IMR-90 (cell line): ENCODE measurements around the gene LYSMD4. TPM values are rescaled to one million over a fixed set of nuclear protein-coding genes. Genes with fewer than 3 reads are reported as not detected.

Source experiments
- ELK1 ChIP-seq: fragments of 150-350 bp; IDR thresholded peaks from 2 replicates; pipeline ENCODE4 v1.6.1; 2016; ENCODE audit warnings: low read depth, mild to moderate bottlenecking, low read length, moderate library complexity, borderline replicate concordance
- polyA plus RNA-seq, 3 experiments: library from polyadenylated mRNA; depleted of rRNA; stranded (reverse); fragments of >200 nt; gene quantifications; 2 replicates each; pipeline ENCODE4 v1.2.3, GENCODE V29; 2012; ENCODE audit warnings: low replicate concordance in 1 of 3
- total RNA-seq: library from RNA; depleted of rRNA; stranded (reverse); fragments of >200 nt; gene quantifications from 2 replicates; pipeline ENCODE4 v1.2.3, GENCODE V29; 2012
- TF ChIP-seq, protein P1 (sequence below): conservative IDR thresholded peaks from 2 replicates; pipeline ENCODE4 v1.5.1; 2012; ENCODE audit warnings: mild to moderate bottlenecking, low read depth, low read length, improper control_type of control experiment

The LYSMD4 gene
- total and polyA plus RNA-seq, 2 of the 4 experiments (the other 2 are of a cell fraction): 4.5 to 5.0 TPM

DNA sequence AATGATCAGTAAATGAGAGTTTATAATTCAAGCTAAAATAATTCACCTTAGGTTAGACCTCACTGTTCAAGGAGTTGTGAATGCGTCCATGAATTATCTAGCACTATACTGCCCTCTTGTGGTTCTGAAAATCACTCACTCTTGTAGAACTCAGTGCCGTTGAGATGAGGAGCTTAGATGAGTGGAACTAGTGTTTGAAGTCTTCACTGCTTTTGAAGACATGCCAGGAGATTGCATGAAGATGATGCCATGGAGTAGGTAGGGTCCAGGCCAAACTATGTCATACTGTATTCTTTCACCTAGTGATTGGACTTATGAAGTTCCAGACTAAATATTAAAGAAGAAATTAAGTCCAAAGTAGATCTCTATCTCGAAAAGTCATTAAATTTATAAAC lies 28.8 kb downstream of the LYSMD4 start (continued):
- TF ChIP-seq, protein P1, sequence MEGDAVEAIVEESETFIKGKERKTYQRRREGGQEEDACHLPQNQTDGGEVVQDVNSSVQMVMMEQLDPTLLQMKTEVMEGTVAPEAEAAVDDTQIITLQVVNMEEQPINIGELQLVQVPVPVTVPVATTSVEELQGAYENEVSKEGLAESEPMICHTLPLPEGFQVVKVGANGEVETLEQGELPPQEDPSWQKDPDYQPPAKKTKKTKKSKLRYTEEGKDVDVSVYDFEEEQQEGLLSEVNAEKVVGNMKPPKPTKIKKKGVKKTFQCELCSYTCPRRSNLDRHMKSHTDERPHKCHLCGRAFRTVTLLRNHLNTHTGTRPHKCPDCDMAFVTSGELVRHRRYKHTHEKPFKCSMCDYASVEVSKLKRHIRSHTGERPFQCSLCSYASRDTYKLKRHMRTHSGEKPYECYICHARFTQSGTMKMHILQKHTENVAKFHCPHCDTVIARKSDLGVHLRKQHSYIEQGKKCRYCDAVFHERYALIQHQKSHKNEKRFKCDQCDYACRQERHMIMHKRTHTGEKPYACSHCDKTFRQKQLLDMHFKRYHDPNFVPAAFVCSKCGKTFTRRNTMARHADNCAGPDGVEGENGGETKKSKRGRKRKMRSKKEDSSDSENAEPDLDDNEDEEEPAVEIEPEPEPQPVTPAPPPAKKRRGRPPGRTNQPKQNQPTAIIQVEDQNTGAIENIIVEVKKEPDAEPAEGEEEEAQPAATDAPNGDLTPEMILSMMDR: peak; percentile 78
- TF ChIP-seq ELK1: no peak
